HG02610 (cell line): ENCODE data around the gene CBLN4.

Source experiments
- ATAC-seq: cut with Tn5 transposase; IDR thresholded peaks from one replicate; pipeline ENCODE4 v1.9.1; 2021; ENCODE audit warnings: mild to moderate bottlenecking, moderate library complexity; ENCODE audit not compliant: unreplicated experiment

Gene CBLN4

DNA sequence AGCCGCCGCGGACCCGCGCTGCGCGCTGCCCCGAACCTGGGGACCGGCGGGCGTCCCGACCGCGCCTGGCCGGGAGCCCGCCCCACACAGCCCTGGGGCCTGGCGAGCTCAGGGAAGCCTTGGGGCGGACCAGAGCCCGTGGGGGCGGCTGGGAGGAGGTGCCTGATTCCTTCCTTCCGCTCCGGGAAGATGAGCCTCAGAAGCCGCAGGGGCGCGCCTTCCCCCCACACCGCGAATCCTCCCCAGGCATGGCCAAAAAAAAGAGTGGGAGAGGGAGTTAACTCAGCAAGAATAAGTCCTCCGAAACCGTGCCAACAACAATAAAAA is at the start of gene CBLN4:
TSS of gene CBLN4 (minus strand) at position 131 of the 327 bp plus-strand sequence. CDS start 1,348 bp downstream, outside the sequence.
- no peak for ATAC-seq

DNA sequence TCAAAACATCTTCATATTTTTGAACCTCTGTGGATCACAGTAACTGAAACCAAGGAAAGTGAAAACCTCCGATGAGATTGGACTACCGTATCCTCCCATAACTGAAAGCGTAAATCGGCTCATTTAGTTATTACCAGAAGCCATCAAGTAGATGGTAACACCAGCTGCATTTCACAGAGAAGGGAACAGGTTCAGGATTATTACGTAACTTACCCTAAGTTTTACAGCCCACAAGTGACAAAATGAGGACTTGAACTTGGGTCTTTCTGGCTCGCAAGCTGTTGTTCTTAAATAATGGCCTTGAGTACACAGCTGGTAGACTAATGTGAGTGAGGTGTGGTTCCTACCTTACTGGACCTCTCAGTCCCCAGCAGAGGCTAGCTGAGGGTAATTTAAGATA is 37.9 kb upstream of the CBLN4 start:
- ATAC-seq = no peak

DNA sequence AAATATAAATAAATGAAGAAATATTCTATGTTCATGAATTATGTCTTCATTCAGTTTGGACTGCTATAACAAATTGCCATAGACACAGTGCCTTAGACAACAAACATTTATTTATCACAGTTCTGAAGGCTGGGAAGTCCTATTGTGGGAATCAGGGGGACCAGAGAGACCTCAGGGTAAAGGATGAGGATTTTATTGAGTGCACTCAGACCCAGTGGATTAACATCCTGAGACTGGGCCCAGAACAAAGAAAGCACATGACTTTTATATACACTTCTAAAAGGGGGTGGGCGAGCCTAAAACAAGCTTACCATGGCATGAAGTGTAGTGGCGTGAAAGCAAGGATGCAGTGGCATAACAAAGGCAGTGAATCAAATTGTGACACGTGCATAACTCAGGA is 26.9 kb upstream of the CBLN4 start:
- ATAC-seq = no peak

DNA sequence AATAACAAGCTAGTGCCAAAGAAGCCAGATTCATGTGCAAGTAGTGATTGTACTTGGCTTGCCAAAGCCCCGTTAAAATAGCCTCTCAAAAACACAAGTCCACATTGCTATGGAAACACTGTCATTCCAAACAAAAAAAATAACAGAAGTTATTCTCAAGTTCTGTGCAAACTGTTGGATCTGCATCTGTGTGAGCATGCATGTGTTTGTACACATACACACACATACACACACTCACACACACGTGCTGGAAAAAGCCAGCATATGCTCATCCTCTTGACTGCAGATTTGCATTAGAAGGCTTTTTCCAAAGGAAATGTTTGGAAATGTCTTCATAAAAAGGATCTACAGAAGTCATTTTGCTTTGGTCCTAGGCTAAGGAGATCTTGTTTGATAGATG is 13.4 kb upstream of the CBLN4 start:
- no peak for ATAC-seq

DNA sequence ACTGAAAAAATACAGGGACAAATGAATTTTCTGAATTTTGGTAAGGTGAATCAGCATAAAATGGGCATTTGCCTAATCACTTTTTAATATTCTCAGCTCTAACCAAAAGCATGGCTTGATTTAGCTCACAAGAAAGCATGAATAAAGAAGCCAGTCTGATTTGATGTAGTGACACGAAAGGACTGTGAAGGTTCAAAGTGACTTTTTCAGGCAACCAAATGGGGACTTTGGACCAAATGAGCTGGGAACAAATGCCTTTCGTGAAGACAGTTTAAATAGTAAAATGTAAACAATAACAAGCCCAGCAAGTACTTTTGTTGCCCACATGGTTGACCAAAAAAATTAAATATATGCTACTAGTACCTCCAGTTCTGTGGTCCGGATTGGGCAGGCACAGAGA is 12.9 kb upstream of the CBLN4 start:
- ATAC-seq = no peak

DNA sequence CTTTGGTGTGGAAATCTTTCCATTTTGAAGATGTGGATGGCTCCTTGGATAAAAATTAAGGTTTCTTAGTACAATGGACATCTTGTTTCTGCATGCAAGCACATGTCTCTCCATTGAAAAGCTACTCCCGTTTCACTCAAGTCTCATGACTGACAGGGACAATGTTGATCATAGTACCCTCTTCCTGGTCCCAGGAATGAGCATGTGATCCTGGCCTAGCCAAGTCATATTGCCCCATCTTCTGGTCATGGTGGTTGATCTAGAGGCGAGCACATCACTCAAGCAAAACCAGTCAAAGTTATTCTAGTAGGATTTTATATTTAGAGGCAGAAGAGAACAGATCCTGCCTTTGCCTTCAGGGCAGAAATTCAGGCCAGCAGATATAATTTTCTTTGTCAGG is 12.2 kb upstream of the CBLN4 start:
- ATAC-seq = no peak

DNA sequence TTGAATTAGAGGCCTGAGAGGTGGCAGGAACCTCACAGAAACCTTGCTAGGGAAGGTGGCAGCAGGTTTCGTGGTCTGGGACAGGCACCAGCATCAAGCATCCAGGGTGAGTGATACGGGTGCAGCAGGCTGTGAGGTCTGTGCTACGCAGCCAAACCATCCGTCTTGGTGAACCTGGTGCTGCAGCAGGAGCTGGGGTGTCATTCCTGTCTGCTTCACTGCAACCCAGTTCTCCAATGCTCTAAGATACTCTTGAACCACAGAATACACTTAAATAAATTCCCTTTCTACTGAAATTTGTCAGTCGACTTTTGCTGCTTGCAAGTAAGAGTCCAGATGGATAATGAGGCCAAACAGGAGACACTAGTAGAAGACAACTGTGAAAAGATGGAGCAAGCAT is 9.7 kb upstream of the CBLN4 start:
- ATAC-seq = no peak

DNA sequence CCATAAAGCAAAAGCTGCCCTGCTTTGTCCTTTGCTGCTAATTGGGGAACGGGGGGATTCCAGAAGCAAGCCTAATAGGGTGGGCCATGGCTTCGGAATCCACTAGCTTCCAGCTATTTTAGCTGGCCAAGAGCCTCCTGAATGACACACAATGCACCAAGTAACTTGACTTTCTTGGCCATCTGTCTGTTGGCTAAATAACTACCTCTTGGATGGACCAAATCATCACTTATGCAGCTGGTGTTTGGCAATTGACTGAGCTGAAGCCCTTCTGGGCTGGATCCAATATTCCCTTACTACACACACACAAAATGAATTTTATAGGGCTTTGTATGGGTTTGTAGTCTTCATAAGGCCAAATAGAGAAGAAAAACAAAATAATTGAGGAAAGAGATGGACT is 8.8 kb upstream of the CBLN4 start:
- ATAC-seq = no peak

DNA sequence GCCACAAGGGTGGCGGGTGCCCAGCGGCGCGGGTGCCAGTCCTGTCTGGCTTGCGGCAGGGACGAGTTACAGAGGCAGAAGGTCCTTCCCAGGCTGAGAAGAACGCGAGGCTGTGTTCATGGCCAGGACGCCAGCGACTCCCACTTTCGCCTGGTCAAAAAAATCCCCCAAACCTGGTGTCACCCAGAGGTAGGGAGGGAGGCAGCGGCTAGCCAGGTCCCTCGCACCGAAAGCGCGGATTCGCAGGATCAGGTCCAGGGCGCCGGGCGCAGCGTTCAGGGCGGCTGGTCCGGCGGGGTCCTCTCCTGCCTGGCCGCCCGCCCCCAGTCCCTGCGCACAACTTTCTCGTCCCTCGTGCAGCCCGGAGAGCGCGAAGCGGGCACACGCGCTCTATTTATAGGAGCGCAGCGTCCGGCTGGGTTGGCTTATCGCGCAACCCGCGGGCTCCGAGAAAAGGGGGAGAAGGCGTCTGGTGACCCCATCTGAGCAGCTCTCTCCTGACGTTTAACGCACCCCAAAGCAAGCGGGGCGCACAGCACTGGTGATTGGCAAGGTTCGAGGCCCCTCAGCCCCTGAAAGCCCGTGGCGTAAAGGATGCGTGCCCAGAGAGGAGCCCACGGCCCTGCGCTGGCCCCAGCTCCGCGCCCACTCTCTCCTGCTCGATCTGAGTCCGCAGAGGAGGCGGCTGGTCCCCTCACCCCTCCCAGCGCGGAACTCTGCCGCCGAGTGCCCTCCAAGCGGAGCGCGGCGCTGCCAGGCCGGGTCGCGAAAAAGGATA is 519 bp downstream of the CBLN4 start:
- no peak for ATAC-seq

DNA sequence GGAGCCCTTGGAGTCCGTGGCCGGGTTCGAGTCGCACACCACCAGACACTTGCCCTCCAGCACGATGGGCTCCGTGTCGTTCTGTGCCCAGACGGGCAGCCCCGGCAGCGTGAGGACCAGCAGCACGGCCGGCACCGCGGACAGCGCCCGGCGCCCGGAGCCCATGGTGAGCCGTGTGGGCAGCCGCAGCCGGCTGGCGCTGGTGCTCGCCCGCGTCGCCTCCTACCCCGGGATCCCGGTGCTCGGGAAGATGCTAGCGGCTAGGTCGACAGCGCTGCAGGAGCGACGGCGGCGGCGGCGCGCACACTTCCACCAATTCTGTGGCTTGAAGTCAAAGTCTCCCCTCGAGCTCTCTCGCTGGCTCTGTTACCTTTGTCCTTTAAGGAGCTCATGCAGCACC is 1.3 kb downstream of the CBLN4 start:
- ATAC-seq = no peak

DNA sequence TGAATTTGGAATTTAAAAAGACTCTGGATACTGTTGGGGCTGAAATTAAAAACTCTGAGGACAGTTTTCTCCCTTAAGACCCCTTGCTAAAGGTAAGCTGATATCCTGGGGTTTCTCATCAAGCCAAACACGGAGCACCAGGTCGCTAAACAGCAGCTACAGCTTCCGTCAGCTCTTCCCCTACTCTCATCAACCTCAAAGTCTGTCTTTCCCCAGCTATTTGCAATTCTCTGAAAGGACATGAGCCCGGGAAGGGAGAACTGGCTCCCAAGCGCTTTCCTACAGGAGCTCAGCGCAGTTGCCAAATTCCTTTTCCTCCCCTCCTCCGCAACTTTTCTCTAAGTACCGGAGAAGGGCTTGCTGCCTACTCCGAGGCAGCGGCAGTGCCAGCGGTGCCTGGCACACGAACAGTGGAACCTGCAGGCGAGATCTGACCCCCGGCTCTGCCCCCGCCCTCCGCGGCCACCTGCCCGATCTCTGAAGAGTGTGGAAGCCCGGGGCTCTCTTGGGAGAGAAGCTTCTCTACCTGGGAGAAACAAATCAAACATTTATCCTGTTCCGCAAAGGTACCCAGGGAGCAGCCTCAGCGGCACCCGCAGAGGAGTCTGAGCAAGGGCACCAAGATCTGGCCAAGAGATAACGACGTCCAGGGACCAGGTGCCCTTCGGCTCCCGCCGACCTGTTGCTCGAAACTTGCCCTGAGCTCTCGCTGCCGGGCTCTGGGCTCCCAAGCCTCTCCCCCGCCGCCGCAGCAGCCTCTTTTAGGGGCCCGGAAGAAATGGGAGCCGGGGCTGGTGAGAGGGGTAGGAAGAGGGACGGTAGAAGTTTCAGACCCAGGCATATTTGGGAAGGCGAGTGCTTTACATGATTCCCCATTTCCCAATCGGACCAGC is 2.2 kb downstream of the CBLN4 start:
- no peak for ATAC-seq

DNA sequence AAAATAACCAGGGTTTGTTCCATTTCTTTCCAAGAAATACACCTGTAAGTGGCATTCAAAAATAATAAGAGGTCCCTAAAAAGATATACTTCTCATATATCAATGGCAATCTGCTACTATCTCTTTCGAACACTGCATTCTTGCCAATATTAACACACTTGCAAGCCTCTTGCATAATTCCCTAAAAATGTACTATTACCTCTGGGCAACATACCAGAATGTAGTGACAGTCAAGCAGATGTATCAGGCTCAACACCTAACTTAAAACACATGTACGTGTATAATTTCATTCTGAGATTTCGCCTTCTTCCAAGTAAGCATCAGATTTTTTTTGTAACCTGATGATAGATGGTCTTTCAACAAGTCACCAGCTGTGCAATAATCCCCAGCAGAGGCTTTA is 3.4 kb downstream of the CBLN4 start:
- no peak for ATAC-seq

DNA sequence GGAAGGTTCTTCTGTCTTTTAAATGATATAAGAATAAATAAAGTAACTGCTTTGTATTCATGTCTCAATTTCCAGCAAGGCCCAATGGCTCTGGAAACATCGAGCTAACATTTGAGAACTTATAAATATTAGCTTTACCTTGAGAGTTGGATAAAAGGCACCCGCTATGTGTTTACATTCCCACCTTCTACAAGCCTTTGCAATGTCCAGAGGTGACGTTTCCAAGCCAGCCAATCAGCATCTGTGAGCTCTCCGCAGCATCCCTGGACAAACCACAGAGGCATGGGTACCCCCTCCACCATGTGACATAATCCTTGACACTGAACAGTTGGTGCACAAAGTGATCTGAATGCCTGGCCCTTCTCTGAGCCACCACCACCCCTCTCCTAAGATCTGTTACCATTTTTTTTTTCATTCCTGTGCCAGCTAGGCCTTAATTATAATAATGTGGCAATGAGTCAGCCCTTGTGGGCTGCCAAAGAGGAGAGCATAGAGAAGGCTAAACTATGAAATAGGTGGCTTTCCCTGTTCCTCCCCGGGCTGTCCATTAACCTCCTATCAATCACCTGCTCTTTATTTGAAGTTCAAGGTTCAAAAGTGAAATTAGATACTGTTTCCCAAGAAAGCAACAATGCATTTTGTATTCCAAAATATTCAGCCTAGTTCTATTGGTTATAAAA is 4.1 kb downstream of the CBLN4 start:
- no peak for ATAC-seq

DNA sequence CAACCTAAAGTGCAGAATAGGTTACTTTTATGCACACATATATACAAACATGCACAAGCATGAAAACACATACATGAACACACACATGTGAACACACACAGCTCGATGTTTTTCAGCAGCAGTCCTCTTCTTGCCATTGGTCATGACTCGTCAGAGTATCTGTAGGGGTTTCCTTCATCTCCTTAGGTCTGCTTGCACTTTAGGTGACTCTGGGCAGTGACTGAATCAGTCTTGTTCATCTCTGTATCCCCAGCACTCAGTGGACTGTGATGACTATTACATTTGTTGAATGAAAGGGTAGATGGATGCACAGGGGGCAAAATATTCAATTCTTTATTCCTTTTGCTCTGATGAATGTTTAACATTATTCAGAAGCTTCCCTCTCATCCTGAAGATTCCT is 26.8 kb downstream of the CBLN4 start:
- no peak for ATAC-seq

DNA sequence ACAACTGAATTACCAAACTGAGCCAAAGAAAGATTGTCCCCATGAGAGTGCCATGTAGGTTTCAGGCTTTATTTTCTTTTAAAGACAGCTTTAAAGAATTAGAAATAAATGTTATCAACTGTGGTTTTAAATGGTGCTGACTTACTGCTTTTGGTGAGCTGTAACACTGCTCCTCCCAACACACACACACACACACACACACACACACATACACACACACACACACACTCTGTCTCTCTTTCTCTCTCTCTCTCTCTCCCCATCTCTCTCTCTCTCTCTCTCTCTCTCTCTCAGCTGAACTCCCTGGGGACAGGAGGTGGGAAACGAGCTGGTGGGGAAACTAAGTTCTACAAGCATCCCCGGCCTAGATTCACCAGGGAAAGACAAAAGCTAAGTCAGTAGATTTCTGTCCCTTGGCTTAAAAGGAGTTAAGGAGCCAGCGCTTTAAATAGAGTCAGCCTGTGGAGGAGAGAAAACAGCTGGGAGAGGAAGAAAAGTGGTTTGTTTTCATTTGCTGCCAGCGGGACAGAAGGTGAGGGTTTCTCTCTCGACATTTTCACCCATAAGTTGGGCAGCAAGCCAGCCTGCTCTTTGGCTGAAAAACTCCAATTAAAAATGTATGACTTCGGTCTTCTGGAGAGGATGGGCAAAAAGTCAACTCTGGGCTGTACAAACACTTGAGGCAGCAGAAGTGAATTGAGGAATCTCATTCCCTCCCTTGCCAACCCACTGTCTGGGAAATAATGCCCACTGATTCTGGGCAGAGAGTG is 27.4 kb downstream of the CBLN4 start:
- ATAC-seq = no peak

DNA sequence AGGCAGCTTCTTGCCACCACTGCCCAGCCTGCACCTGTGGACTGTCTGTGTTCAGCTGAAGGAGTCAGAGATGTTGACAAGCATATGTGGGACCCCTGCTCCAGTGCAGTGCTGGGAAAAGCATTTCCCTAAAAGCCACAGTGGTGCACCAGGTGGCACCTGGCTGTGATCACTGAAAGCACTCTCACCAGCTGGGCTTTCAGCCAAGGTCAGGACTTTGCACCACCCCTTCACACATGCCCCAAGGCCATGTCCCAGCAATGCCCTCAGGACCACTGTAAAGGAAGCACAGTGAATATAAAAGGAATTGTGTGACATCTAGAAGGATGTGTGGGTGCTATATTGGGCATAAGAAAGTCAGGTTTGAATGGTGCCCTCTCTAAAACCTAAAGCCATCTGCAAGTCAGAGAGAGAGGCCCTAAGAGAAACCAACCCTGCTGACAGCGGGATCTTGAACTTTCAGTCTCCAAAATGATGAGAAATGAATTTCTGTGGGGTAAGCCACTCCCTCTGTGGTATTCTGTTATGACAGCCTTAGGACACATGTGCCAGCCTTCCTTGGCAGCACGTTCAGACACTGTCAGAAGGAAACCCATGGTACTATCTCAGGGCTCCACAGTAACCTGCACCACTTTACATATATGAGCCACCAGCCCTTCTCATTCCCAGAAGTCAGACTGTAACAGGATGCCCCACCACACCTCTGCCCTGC is 30.7 kb downstream of the CBLN4 start:
- ATAC-seq = no peak

DNA sequence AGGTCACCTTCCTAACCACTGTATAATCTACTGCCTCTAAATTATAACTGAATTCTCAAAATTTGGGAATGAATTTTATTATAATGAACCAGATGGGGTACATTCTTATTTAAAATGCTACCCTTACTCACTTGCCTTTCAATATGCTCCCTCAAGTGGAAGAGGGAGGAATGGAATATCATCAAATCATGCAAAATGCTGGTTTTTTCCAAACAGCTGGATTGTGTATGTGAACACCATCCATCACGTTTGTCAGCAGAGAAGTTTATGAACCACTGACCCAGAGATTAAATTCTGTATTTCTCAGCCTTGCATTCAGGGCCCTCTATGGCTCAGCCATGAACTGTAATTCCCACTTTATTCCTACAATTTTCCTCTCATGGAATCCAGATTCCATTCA is 40.5 kb downstream of the CBLN4 start:
- no peak for ATAC-seq

DNA sequence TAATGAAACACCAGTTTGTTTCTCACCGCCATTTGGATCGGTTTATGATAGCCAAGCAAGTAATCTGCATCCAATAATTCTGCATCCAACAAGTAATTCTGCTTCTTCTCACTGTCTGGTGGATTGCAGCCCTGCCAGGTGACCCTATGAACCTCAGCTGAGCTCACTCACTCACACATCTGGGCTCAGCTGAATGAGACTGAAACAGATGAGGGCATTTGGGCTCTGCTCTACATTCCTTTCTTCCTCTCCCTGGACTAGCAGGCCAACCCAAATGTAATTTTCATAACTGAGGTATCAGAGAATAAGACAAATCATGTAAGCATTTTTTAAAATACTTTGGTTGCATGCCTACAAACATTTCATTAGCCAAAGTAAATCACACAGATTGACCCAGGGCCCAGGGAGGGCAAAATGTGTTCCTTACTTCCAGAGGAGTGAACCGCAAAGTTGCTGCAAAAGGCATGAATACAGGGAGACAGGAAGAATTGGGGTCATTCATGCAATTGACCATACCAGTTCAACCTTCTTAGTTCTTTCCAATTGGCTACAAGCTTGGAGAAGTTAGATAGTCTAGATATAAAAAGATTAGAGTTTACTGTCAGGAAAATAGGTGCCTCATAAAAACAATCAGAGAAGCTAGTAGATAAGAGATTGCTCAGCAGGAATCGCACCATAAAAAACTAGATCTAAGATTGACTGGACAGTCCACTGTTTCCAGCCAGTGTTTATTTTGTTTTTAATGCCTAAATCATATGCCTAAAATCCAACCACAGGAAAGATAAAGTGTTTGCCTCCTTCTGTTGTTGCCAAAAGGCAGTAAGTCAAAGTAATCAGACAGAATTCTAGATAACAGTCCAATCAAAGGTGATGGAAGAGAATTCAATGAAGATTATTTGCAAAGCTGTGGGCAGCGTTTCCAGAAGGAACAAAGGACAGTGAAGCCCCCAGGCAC is 43.7 kb downstream of the CBLN4 start:
- ATAC-seq = no peak

DNA sequence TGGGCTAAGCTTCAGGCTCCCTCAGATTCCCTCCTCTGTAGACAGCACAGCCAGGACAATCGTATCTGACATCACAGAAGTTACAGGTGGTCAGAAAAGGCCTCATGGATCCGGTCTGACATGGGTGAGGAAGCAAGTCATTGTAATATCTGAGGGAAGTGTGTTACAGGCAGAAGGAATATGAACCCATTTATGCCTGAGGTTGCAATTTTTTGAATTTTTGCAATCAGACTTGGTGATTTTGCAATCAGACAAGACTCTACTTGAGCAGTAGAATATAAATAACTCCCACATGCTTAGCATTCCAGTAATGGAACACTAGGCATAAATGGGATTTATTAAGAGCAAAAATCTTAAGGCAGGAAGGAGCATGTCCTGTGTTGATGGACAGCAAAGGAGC is 52.1 kb downstream of the CBLN4 start:
- no peak for ATAC-seq
